HepG2 (cell line): Measurements from ENCODE around the gene PLIN3. TPM values are rescaled to one million over a fixed set of nuclear protein-coding genes. Genes with fewer than 3 reads are reported as not detected.

ENCODE experiments used
- CENPX ChIP-seq: sonication (generic); formaldehyde crosslinking; IDR thresholded peaks from 2 replicates; pipeline ENCODE4 v1.9.0; 2021; ENCODE audit warnings: mild to moderate bottlenecking, missing genetic modification reagents, moderate library complexity
- ESRRA ChIP-seq: sonication (generic); formaldehyde crosslinking; IDR thresholded peaks from 2 replicates; pipeline ENCODE4 v1.5.1; 2020; ENCODE audit warnings: mild to moderate bottlenecking, low read depth, missing genetic modification reagents
- HDAC1 ChIP-seq: sonication (generic); formaldehyde crosslinking; IDR thresholded peaks from 2 replicates; pipeline ENCODE4 v1.5.1; 2020; ENCODE audit warnings: mild to moderate bottlenecking, missing genetic modification reagents
- HNRNPUL1 ChIP-seq: fragments of 200-400 bp; formaldehyde crosslinking; IDR thresholded peaks from 2 replicates; pipeline ENCODE4 v1.6.1; 2017; ENCODE audit warnings: low read depth, mild to moderate bottlenecking, low read length, moderate library complexity
- KDM6A ChIP-seq: IDR thresholded peaks from 2 replicates; pipeline ENCODE4 v1.6.1; 2016; ENCODE audit warnings: low read depth
- MTF1 ChIP-seq: sonication (generic); formaldehyde crosslinking; IDR thresholded peaks from 2 replicates; pipeline ENCODE4 v1.5.0; 2020; ENCODE audit warnings: missing genetic modification reagents
- MYNN ChIP-seq: sonication (generic); formaldehyde crosslinking; IDR thresholded peaks from 2 replicates; pipeline ENCODE4 v1.4.0; 2020; ENCODE audit warnings: mild to moderate bottlenecking, low read depth, missing genetic modification reagents
- PAX8 ChIP-seq: sonication (generic); formaldehyde crosslinking; IDR thresholded peaks from 2 replicates; pipeline ENCODE4 v1.8.0; 2022; ENCODE audit warnings: mild to moderate bottlenecking, missing genetic modification reagents, borderline replicate concordance
- REXO4 ChIP-seq: sonication (generic); formaldehyde crosslinking; IDR thresholded peaks from 2 replicates; pipeline ENCODE4 v1.8.0; 2022; ENCODE audit warnings: missing genetic modification reagents, mild to moderate bottlenecking, borderline replicate concordance
- SP1 ChIP-seq, 2 experiments: fragments of 450-650 bp in 1 of 2; sonication (generic) in 1 of 2; formaldehyde crosslinking in 1 of 2; IDR thresholded peaks; 2 replicates each; pipeline versions ENCODE4 v1.4.0 to v1.6.1; 2016 to 2020; ENCODE audit warnings: missing genetic modification reagents in 1 of 2
- STAG1 ChIP-seq: sonication (generic); formaldehyde crosslinking; IDR thresholded peaks from 2 replicates; pipeline ENCODE4 v1.4.0; 2020; ENCODE audit warnings: missing genetic modification reagents
- ZNF225 ChIP-seq: sonication (generic); formaldehyde crosslinking; IDR thresholded peaks from 2 replicates; pipeline ENCODE4 v1.4.0; 2020; ENCODE audit warnings: mild to moderate bottlenecking, missing genetic modification reagents
- ZNF274 ChIP-seq: sonication (generic); formaldehyde crosslinking; IDR thresholded peaks from 2 replicates; pipeline ENCODE4 v1.5.1; 2020; ENCODE audit warnings: mild to moderate bottlenecking, missing genetic modification reagents
- ZNF619 ChIP-seq: sonication (generic); formaldehyde crosslinking; IDR thresholded peaks from 2 replicates; pipeline ENCODE4 v1.4.0; 2020; ENCODE audit warnings: mild to moderate bottlenecking, missing genetic modification reagents
- ZNF773 ChIP-seq: sonication (generic); formaldehyde crosslinking; IDR thresholded peaks from 2 replicates; pipeline ENCODE4 v1.4.0; 2020; ENCODE audit warnings: missing genetic modification reagents, borderline replicate concordance
- ZNF816 ChIP-seq: sonication (generic); formaldehyde crosslinking; IDR thresholded peaks from 2 replicates; pipeline ENCODE4 v1.8.0; 2022; ENCODE audit warnings: missing genetic modification reagents, mild to moderate bottlenecking, borderline replicate concordance
- polyA plus RNA-seq, 8 experiments: library from polyadenylated mRNA; depleted of rRNA in 3 of 8; stranded (reverse) in 7 of 8; unstranded in 1 of 8; fragments of >200 nt; fragmentation: Illumina TruSeq in 4 of 8; extraction: Trizol in 4 of 8; gene quantifications; 2 replicates each; pipeline versions ENCODE4 v1.2.1 to v1.2.3, GENCODE V29; 2011 to 2016; ENCODE audit warnings: low read depth in 4 of 8, missing spikeins in 1 of 8, mixed read lengths in 1 of 8; ENCODE audit not compliant: insufficient read depth in 1 of 8
- total RNA-seq, 5 experiments: library from RNA; depleted of rRNA; stranded (reverse); fragments of >200 nt; fragmentation: Illumina TruSeq; extraction: Trizol; gene quantifications; 2 replicates each; pipeline ENCODE4 v1.2.3, GENCODE V29; 2016; ENCODE audit warnings: low read depth in 1 of 5
- TF ChIP-seq, protein P1 (sequence below): sonication (generic); formaldehyde crosslinking; IDR thresholded peaks from 2 replicates; pipeline ENCODE4 v1.4.0; 2020; ENCODE audit warnings: missing genetic modification reagents
- TF ChIP-seq, protein P2 (sequence below): IDR thresholded peaks from 2 replicates; pipeline ENCODE4 v1.6.1; 2012; ENCODE audit warnings: low read depth, low read length, improper control_type of control experiment
- TF ChIP-seq, protein P3 (sequence below): sonication (generic); formaldehyde crosslinking; IDR thresholded peaks from 2 replicates; pipeline ENCODE4 v1.4.0; 2020; ENCODE audit warnings: mild to moderate bottlenecking, missing genetic modification reagents
- TF ChIP-seq, protein P4 (sequence below): sonication (generic); formaldehyde crosslinking; IDR thresholded peaks from 2 replicates; pipeline ENCODE4 v1.4.0; 2020; ENCODE audit warnings: missing genetic modification reagents, low read depth, mild to moderate bottlenecking, borderline replicate concordance

PLIN3 gene
- total and polyA plus RNA-seq, 2 of the 13 experiments (the other 11 are each of a cell fraction or from before 2014, with no cell fraction given), result 49.3 to 57.9 TPM

DNA sequence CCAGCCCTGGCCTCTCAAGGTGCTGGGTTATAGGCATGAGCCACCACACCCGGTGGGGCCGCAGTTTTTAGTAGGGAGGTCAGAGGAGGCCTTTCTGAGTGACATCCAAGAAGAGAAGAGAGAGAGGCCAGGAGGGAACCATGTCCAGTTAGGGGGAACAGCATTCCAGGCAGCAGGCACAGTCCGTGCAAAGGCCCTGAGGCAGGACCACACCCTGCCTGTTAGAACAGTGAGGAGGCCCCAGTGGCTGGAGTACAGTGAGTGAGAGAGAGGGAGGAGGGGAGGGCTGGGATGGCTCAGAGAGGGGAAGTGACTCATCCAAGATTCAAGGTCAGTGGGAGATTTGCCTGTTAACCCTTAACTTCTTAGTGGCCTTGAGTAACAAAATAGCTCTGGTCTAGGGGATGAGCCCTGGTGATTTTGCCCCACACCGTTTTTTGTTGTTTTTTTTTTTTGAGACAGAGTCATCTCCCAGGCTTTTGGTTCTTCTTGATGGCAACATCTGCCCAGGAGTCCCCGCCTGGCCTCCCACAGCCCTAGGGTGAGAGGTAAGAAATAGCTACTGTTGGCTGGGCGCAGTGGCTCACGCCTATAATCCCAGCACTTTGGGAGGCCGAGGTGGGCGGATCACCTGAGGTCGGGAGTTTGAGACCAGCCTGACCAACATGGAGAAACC lies 2.7 kb upstream of the PLIN3 start (continued):
- TF ChIP-seq, protein P1, sequence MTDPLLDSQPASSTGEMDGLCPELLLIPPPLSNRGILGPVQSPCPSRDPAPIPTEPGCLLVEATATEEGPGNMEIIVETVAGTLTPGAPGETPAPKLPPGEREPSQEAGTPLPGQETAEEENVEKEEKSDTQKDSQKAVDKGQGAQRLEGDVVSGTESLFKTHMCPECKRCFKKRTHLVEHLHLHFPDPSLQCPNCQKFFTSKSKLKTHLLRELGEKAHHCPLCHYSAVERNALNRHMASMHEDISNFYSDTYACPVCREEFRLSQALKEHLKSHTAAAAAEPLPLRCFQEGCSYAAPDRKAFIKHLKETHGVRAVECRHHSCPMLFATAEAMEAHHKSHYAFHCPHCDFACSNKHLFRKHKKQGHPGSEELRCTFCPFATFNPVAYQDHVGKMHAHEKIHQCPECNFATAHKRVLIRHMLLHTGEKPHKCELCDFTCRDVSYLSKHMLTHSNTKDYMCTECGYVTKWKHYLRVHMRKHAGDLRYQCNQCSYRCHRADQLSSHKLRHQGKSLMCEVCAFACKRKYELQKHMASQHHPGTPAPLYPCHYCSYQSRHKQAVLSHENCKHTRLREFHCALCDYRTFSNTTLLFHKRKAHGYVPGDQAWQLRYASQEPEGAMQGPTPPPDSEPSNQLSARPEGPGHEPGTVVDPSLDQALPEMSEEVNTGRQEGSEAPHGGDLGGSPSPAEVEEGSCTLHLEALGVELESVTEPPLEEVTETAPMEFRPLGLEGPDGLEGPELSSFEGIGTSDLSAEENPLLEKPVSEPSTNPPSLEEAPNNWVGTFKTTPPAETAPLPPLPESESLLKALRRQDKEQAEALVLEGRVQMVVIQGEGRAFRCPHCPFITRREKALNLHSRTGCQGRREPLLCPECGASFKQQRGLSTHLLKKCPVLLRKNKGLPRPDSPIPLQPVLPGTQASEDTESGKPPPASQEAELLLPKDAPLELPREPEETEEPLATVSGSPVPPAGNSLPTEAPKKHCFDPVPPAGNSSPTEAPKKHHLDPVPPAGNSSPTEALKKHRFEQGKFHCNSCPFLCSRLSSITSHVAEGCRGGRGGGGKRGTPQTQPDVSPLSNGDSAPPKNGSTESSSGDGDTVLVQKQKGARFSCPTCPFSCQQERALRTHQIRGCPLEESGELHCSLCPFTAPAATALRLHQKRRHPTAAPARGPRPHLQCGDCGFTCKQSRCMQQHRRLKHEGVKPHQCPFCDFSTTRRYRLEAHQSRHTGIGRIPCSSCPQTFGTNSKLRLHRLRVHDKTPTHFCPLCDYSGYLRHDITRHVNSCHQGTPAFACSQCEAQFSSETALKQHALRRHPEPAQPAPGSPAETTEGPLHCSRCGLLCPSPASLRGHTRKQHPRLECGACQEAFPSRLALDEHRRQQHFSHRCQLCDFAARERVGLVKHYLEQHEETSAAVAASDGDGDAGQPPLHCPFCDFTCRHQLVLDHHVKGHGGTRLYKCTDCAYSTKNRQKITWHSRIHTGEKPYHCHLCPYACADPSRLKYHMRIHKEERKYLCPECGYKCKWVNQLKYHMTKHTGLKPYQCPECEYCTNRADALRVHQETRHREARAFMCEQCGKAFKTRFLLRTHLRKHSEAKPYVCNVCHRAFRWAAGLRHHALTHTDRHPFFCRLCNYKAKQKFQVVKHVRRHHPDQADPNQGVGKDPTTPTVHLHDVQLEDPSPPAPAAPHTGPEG, result 0 out of 2 replicates have a peak, but pooled peaks have one; percentile 17
- TF ChIP-seq ZNF225 (CRISPR knock-in tag) (no peak), HNRNPUL1 (no peak), HDAC1 (peak; percentile 95), ZNF816 (CRISPR knock-in tag) (no peak), REXO4 (CRISPR knock-in tag) (no peak), ZNF773 (no peak), STAG1 (CRISPR knock-in tag) (0 out of 2 replicates have a peak, but pooled peaks have one; percentile 5), MTF1 (CRISPR knock-in tag) (no peak), MYNN (CRISPR knock-in tag) (no peak), ESRRA (peak; percentile 87), ZNF274 (CRISPR knock-in tag) (0 out of 2 replicates have a peak, but pooled peaks have one; percentile 33), CENPX (CRISPR knock-in tag) (no peak), PAX8 (CRISPR knock-in tag) (no peak), SP1 (IDR thresholded peaks at IDR 0.05) (no peak), SP1 (CRISPR knock-in tag; IDR thresholded peaks at IDR 0.05) (peak; percentile 48; the same call in 1 of the 2 replicates), ZNF619 (CRISPR knock-in tag) (no peak), KDM6A (CRISPR knock-in tag) (no peak)
- TF ChIP-seq, protein P2, sequence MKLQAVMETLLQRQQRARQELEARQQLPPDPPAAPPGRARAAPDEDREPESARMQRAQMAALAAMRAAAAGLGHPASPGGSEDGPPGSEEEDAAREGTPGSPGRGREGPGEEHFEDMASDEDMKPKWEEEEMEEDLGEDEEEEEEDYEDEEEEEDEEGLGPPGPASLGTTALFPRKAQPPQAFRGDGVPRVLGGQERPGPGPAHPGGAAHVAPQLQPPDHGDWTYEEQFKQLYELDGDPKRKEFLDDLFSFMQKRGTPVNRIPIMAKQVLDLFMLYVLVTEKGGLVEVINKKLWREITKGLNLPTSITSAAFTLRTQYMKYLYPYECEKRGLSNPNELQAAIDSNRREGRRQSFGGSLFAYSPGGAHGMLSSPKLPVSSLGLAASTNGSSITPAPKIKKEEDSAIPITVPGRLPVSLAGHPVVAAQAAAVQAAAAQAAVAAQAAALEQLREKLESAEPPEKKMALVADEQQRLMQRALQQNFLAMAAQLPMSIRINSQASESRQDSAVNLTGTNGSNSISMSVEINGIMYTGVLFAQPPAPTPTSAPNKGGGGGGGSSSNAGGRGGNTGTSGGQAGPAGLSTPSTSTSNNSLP, result 0 out of 2 replicates have a peak, but pooled peaks have one; percentile 38
- TF ChIP-seq, protein P3, sequence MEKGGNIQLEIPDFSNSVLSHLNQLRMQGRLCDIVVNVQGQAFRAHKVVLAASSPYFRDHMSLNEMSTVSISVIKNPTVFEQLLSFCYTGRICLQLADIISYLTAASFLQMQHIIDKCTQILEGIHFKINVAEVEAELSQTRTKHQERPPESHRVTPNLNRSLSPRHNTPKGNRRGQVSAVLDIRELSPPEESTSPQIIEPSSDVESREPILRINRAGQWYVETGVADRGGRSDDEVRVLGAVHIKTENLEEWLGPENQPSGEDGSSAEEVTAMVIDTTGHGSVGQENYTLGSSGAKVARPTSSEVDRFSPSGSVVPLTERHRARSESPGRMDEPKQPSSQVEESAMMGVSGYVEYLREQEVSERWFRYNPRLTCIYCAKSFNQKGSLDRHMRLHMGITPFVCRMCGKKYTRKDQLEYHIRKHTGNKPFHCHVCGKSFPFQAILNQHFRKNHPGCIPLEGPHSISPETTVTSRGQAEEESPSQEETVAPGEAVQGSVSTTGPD (CRISPR knock-in tag), result 0 out of 2 replicates have a peak, but pooled peaks have one; percentile 28
- TF ChIP-seq, protein P4, sequence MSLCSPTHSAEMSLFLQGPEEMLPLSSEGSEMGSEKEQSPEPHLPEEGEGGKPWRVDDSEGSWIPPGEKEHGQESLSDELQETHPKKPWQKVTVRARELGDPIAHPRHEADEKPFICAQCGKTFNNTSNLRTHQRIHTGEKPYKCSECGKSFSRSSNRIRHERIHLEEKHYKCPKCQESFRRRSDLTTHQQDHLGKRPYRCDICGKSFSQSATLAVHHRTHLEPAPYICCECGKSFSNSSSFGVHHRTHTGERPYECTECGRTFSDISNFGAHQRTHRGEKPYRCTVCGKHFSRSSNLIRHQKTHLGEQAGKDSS (CRISPR knock-in tag), result peak; percentile 19; the same call in 1 of the 2 replicates
